GM12878 (cell line): ENCODE data around the gene HINT2. TPM values are rescaled to one million over a fixed set of nuclear protein-coding genes. Genes with fewer than 3 reads are reported as not detected.
A peak's percentile ranks its signal among the peaks of the same experiment; 100 is the strongest.

Source experiments
- ATAC-seq: fragments of 200-7000 bp; cut with Tn5 transposase; 3 replicates; pipeline ENCODE4 v1.9.1; 2020; ENCODE audit warnings: mild to moderate bottlenecking, moderate library complexity
- BruUV-seq: library from RNA; stranded (reverse); fragments of 400-500 nt; replicated peaks from 2 replicates; lab custom pipeline; 2021; lab: Mats Ljungman, UMichigan
- CTCF ChIA-PET: fragments of 300-600 bp; sonication (Branson Sonifier 250); formaldehyde crosslinking; extraction: SDS; loops from one replicate; lab custom pipeline; 2021; ENCODE audit warnings: inconsistent platforms; lab: Yijun Ruan, JAX
- POLR2A ChIA-PET: fragments of 350-600 bp; formaldehyde crosslinking; extraction: SDS; loops from one replicate; lab custom pipeline; 2021; ENCODE audit warnings: inconsistent platforms; lab: Charles Lee
- RAD21 ChIA-PET: fragments of 300-600 bp; sonication (Branson Sonifier 250); formaldehyde crosslinking; loops from one replicate; lab custom pipeline; 2023; ENCODE audit warnings: antibody characterized with exemption; ENCODE audit not compliant: unreplicated experiment; lab: Charles Lee
- SMC1A ChIA-PET: fragments of 300-600 bp; sonication (Branson Sonifier 250); formaldehyde crosslinking; loops from one replicate; lab custom pipeline; 2023; ENCODE audit not compliant: unreplicated experiment, uncharacterized antibody; lab: Charles Lee
- DNase-seq: peaks from one replicate; pipeline ENCODE4 v3.0.0-alpha.2; 2011; ENCODE audit warnings: low read depth, low spot score
- FAIRE-seq: peaks from 3 replicates; lab custom pipeline; 2011; peaks lifted over from hg19 to GRCh38; lab: Jason Lieb, UNC
- H2AFZ ChIP-seq: 2 replicates; pipeline ENCODE4 v1.6.0; 2011; ENCODE audit warnings: low read depth, low read length, control low read depth; ENCODE audit not compliant: control insufficient read depth
- H3K27ac ChIP-seq: 2 replicates; pipeline ENCODE4 v1.5.1; 2011; ENCODE audit warnings: control low read depth; ENCODE audit not compliant: control insufficient read depth, insufficient read depth
- H3K27me3 ChIP-seq, 2 experiments: replicated peaks in 1 of 2; 2 replicates each; pipeline versions ENCODE4 v1.6.0 to v1.6.1; 2011; ENCODE audit warnings: low read length in 1 of 2; ENCODE audit not compliant: control insufficient read depth in 2 of 2, insufficient read depth in 2 of 2
- H3K36me3 ChIP-seq, 2 experiments: 2 replicates each; pipeline ENCODE4 v1.5.1; 2011; ENCODE audit warnings: low read length in 1 of 2; ENCODE audit not compliant: control insufficient read depth in 2 of 2, insufficient read depth in 2 of 2
- H3K4me1 ChIP-seq: 2 replicates; pipeline ENCODE4 v1.6.1; 2011; ENCODE audit warnings: mild to moderate bottlenecking, low read length, moderate library complexity, mixed read lengths; ENCODE audit not compliant: control insufficient read depth, insufficient read depth
- H3K4me2 ChIP-seq: 2 replicates; pipeline ENCODE4 v1.6.0; 2011; ENCODE audit warnings: control low read depth; ENCODE audit not compliant: control insufficient read depth, insufficient read depth
- H3K4me3 ChIP-seq: fragments of 200-600 bp; sonication (generic); 2 replicates; pipeline ENCODE4 v1.5.1; 2016
- H3K79me2 ChIP-seq: 2 replicates; pipeline ENCODE4 v1.6.0; 2011; ENCODE audit warnings: low read length; ENCODE audit not compliant: control insufficient read depth, insufficient read depth
- H3K9ac ChIP-seq: 2 replicates; pipeline ENCODE4 v1.8.0; 2011; ENCODE audit warnings: low read length, control low read depth, mixed read lengths; ENCODE audit not compliant: control insufficient read depth, insufficient read depth
- H3K9me3 ChIP-seq: replicated peaks from 3 replicates; pipeline ENCODE4 v1.5.1; 2011; ENCODE audit warnings: mild to moderate bottlenecking, low read length; ENCODE audit not compliant: control insufficient read depth, insufficient read depth
- H4K20me1 ChIP-seq: 2 replicates; pipeline ENCODE4 v1.6.0; 2011; ENCODE audit not compliant: control insufficient read depth, insufficient read depth
- BHLHE40 ChIP-seq, 2 experiments: fragments of 450-650 bp in 1 of 2; IDR thresholded peaks; 2 replicates each; pipeline ENCODE4 v1.6.1; 2011 to 2017; ENCODE audit warnings: low read depth in 2 of 2, borderline replicate concordance in 1 of 2, improper control_type of control experiment in 1 of 2, low read length in 1 of 2, mild to moderate bottlenecking in 1 of 2
- CHD2 ChIP-seq: IDR thresholded peaks from 2 replicates; pipeline ENCODE4 v1.6.1; 2011; ENCODE audit warnings: low read depth, low read length, improper control_type of control experiment, borderline replicate concordance
- CREB1 ChIP-seq: IDR thresholded peaks from 2 replicates; pipeline ENCODE4 v1.6.1; 2012; ENCODE audit warnings: low read depth, mild to moderate bottlenecking, inconsistent platforms
- IKZF1 ChIP-seq: fragments of 450-650 bp; conservative IDR thresholded peaks from 2 replicates; pipeline ENCODE4 v1.6.1; 2017; ENCODE audit warnings: antibody characterized with exemption, mild to moderate bottlenecking
- NFYB ChIP-seq: IDR thresholded peaks from 2 replicates; pipeline ENCODE4 v1.6.1; 2011; ENCODE audit warnings: low read depth, mild to moderate bottlenecking, low read length, improper control_type of control experiment, moderate library complexity; ENCODE audit not compliant: insufficient read depth
- POU2F2 ChIP-seq: IDR thresholded peaks from 3 replicates; pipeline ENCODE4 v1.6.1; 2011; ENCODE audit warnings: low read depth, mild to moderate bottlenecking, low read length, borderline replicate concordance
- RFX5 ChIP-seq: IDR thresholded peaks from 2 replicates; pipeline ENCODE4 v1.6.1; 2011; ENCODE audit warnings: low read depth, low read length, improper control_type of control experiment
- SIN3A ChIP-seq: IDR thresholded peaks from 2 replicates; pipeline ENCODE4 v1.6.1; 2012; ENCODE audit warnings: low read depth, low read length, improper control_type of control experiment
- SPI1 ChIP-seq: IDR thresholded peaks from 2 replicates; pipeline ENCODE4 v1.6.1; 2011; ENCODE audit warnings: low read depth, mild to moderate bottlenecking, low read length, moderate library complexity, borderline replicate concordance; ENCODE audit not compliant: insufficient read depth
- TAF1 ChIP-seq: IDR thresholded peaks from 2 replicates; pipeline ENCODE4 v1.6.1; 2011; ENCODE audit warnings: mild to moderate bottlenecking, low read depth, low read length, borderline replicate concordance
- YBX1 ChIP-seq: fragments of 450-650 bp; IDR thresholded peaks from 2 replicates; pipeline ENCODE4 v1.6.1; 2016; ENCODE audit warnings: antibody characterized with exemption
- WGBS: methylation state at CpG from one replicate; pipeline ENCODE4 v1.1.6; 2016; ENCODE audit warnings: low lambda C conversion rate; ENCODE audit not compliant: insufficient replicate concordance, insufficient coverage; ENCODE audit errors: missing lambda C conversion rate; 5-methylcytosine and 5-hydroxymethylcytosine counted together
- in situ Hi-C: fragments of 300-500 bp; cut with MboI; formaldehyde crosslinking; loops from 9 replicates; pipeline ENCODE4 v1.14.3; 2018; ENCODE audit warnings: mixed read lengths
- intact Hi-C: fragments of 100-400 bp; cut with micrococcal nuclease; formaldehyde crosslinking; loops from one replicate; pipeline ENCODE4 v1.14.2; 2022; ENCODE audit not compliant: unreplicated experiment
- polyA plus RNA-seq, 11 experiments: library from polyadenylated mRNA; depleted of rRNA in 4 of 11; unstranded in 6 of 11; stranded (reverse) in 5 of 11; fragments of >200 nt; fragmentation: Nextera tagmentation in 4 of 11; fragmentation: Illumina TruSeq in 1 of 11; extraction: Ambion mirVana in 4 of 11; extraction: Trizol in 1 of 11; gene quantifications; 1 replicate in 1 of 11; 2 replicates in 10 of 11; pipeline versions ENCODE4 v1.2.1 to v1.2.3, GENCODE V29; 2011 to 2016; ENCODE audit warnings: inconsistent platforms in 2 of 11, missing spikeins in 2 of 11, low read depth in 1 of 11
- total RNA-seq, 4 experiments: library from RNA; depleted of rRNA in 3 of 4; stranded (reverse); fragments of >200 nt in 3 of 4; fragmentation: Illumina TruSeq in 1 of 4; extraction: Trizol in 1 of 4; gene quantifications; 2 replicates each; pipeline versions ENCODE4 v1.2.1 to v1.2.3, GENCODE V29; 2013 to 2021
- TF ChIP-seq, protein P1 (sequence below): fragments of 450-650 bp; IDR thresholded peaks from 2 replicates; pipeline ENCODE4 v1.6.1; 2017; ENCODE audit warnings: borderline replicate concordance
- TF ChIP-seq, protein P2 (sequence below): fragments of 450-650 bp; IDR thresholded peaks from 2 replicates; pipeline ENCODE4 v1.6.1; 2016; ENCODE audit warnings: mild to moderate bottlenecking

Gene HINT2
- total and polyA plus RNA-seq, 10 of the 15 experiments (the other 5 are each of a cell fraction or from before 2014, with no cell fraction given), result 12.1 to 144 (median 51.7) TPM

DNA sequence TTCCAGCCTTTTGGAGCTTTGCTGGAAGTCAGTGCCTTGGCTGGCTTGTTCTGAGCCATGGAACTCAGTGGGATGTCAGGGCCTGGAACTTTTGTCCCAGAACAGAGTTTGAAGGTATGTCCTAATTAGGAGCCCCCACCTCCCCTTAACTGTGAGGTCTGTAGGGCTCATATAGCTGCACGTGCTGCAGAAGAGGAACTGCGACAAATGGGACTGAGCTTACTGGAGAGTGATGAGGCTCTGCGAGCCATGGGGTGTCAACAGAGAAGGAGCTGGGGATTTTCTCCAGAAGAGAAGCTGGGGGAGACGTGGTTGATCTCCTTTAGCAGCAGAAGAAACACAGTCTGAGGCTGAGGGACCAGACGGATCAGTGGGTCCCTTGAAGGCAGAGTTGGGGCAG lies 25.1 kb upstream of the HINT2 start:
- intact Hi-C loops, result no loop called here
- H3K4me3 ChIP-seq, result no peak overlapping the region
- no peak overlapping the region for H3K4me2 ChIP-seq
- SMC1A ChIA-PET, result interaction anchor here (0.8 to 2.5 kb wide), 2 partner anchors 12 to 42 kb away, joined by 3 to 9 read pairs; no protein-coding TSS in a partner anchor
- H3K9ac ChIP-seq, result no peak overlapping the region
- RAD21 ChIA-PET, result interaction anchor here (1.0 to 1.9 kb wide), 4 partner anchors 11 to 42 kb away, joined by 3 to 8 read pairs (median 3); partner anchors contain the start of genes FAM221B, HINT2 and TMEM8B
- CTCF ChIA-PET, result interaction anchor here (0.6 to 1.5 kb wide), 5 partner anchors 9 to 50 kb away, joined by 3 to 6 read pairs (median 4); no protein-coding TSS in a partner anchor
- TF ChIP-seq IKZF1 (0 out of 2 replicates have a peak, but pooled peaks have one; percentile 9), TAF1 (no peak), CHD2 (no peak), RFX5 (no peak), YBX1 (no peak), SPI1 (peak; percentile 84; the same call in 1 of the 2 replicates), POU2F2 (no peak), NFYB (no peak), SIN3A (no peak), CREB1 (no peak), BHLHE40 (IDR thresholded peaks at IDR 0.05; ENCODE audit: borderline replicate concordance in 1 of 2, low read depth in 2 of 2, low read length in 1 of 2) (peak; percentile 88 to 91)
- TF ChIP-seq, protein P1, sequence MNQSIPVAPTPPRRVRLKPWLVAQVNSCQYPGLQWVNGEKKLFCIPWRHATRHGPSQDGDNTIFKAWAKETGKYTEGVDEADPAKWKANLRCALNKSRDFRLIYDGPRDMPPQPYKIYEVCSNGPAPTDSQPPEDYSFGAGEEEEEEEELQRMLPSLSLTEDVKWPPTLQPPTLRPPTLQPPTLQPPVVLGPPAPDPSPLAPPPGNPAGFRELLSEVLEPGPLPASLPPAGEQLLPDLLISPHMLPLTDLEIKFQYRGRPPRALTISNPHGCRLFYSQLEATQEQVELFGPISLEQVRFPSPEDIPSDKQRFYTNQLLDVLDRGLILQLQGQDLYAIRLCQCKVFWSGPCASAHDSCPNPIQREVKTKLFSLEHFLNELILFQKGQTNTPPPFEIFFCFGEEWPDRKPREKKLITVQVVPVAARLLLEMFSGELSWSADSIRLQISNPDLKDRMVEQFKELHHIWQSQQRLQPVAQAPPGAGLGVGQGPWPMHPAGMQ, result no peak
- TF ChIP-seq, protein P2, sequence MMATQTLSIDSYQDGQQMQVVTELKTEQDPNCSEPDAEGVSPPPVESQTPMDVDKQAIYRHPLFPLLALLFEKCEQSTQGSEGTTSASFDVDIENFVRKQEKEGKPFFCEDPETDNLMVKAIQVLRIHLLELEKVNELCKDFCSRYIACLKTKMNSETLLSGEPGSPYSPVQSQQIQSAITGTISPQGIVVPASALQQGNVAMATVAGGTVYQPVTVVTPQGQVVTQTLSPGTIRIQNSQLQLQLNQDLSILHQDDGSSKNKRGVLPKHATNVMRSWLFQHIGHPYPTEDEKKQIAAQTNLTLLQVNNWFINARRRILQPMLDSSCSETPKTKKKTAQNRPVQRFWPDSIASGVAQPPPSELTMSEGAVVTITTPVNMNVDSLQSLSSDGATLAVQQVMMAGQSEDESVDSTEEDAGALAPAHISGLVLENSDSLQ, result no peak
- H4K20me1 ChIP-seq, result no peaks in the 10 kb centered on the region
- 38% methylated on average over 5 of the region's 5 CpGs for WGBS
- no TSS peak for BruUV-seq
- POLR2A ChIA-PET, result interaction anchor here (0.6 to 0.7 kb wide), 2 partner anchors 8 to 9 kb away, joined by 3 read pairs; no protein-coding TSS in a partner anchor
- no peaks in the 10 kb centered on the region for H3K27me3 ChIP-seq
- no peak overlapping the region for H3K27ac ChIP-seq
- DNase-seq, result no peak
- peaks cover 50% of the 10 kb centered on the region for H3K4me1 ChIP-seq
- FAIRE-seq, result no peak
- in situ Hi-C loops, result no loop called here
- no peaks in the 10 kb centered on the region for H3K79me2 ChIP-seq
- no peaks in the 10 kb centered on the region for H3K9me3 ChIP-seq
- no peak overlapping the region for H2AFZ ChIP-seq
- no peaks in the 10 kb centered on the region for H3K36me3 ChIP-seq
- no peak for ATAC-seq
